KOPT-K1 (cell line): ENCODE measurements around the gene MRPL36.
"Not testable (repeated sequence)": the region's sequence is repeated elsewhere in the genome, so short reads cannot be mapped to it uniquely, and the experiment has no call there.

ENCODE experiments used
- H3K27ac ChIP-seq: fragments of 200-600 bp; sonication (generic); 2 replicates; pipeline ENCODE4 v1.5.1; 2016; ENCODE audit warnings: antibody characterized with exemption, mild to moderate bottlenecking, low read depth, low read length; ENCODE audit not compliant: poor library complexity, severe bottlenecking
- H3K36me3 ChIP-seq: fragments of 200-600 bp; sonication (generic); 2 replicates; pipeline ENCODE4 v1.5.1; 2017; ENCODE audit warnings: antibody characterized with exemption, mild to moderate bottlenecking, low read length, moderate library complexity; ENCODE audit not compliant: insufficient read depth
- H3K9me3 ChIP-seq: fragments of 200-600 bp; sonication (generic); 2 replicates; pipeline ENCODE4 v1.5.1; 2017; ENCODE audit warnings: antibody characterized with exemption, low read length, mild to moderate bottlenecking; ENCODE audit not compliant: insufficient read depth, poor library complexity, severe bottlenecking

MRPL36 gene

GRCh38 chr5:1797855-1798254, 1.8 kb downstream of the MRPL36 start:
- H3K27ac ChIP-seq, result no peak overlapping the region

GRCh38 chr5:1797103-1797800, 2.4 kb downstream of the MRPL36 start:
- H3K9me3 ChIP-seq, result no peaks in the 10 kb centered on the region
- H3K27ac ChIP-seq, result no peak overlapping the region
- H3K36me3 ChIP-seq, result peaks cover 31% of the 10 kb centered on the region

More at GRCh38 chr5:1797855-1798254, 1.8 kb downstream of the MRPL36 start:
- no peaks in the 10 kb centered on the region for H3K9me3 ChIP-seq
- peaks cover 36% of the 10 kb centered on the region for H3K36me3 ChIP-seq

GRCh38 chr5:1796371-1797102, 3.1 kb downstream of the MRPL36 start:
- Histone ChIP-seq H3K9me3 (no peaks in the 10 kb centered on the region), H3K27ac (no peak overlapping the region), H3K36me3 (peaks cover 31% of the 10 kb centered on the region)

GRCh38 chr5:1795931-1796330, 3.7 kb downstream of the MRPL36 start:
- Histone ChIP-seq H3K9me3 (no peaks in the 10 kb centered on the region), H3K36me3 (peaks cover 31% of the 10 kb centered on the region), H3K27ac (no peak overlapping the region)

DNA sequence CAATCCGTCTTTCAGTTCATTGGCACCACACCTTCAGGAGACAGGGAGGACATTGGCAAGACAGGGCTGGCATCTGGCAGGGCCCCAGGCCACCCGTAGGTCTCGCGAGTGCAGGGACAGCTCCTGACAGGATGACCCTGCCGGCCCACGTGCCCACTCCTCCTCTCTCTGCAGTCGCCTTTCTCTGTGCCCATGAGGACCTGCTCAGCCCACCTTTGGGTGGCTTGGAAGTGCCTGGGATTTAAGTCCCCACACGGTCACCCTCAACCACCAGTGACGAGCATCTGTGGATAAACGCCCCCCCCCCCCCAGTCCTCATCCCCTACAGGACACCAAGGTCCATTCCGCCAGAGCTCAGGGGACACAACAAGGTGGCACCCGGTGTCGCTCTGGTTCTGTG, 4.1 kb downstream of the MRPL36 start:
- peaks cover 31% of the 10 kb centered on the region for H3K36me3 ChIP-seq
- H3K9me3 ChIP-seq, result no peaks in the 10 kb centered on the region
- no peak overlapping the region for H3K27ac ChIP-seq

DNA sequence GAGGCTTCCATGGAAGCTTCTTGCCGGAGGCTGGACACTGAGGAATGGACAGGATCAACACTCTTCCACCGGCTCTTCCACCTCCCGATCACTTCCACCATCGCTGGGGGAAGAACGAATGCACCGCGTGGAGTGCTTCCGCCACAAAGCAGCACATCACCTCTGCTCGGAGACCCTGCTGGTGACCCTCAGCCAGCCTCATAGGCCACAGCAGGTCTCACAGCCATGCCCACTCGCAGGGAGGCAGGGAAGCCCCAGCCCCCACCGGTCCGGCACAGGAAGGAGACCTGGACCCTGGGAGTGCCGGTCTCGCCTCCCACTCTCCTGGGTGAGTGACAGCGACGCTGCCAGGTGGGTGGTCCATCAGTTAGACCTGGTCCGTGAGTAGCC, 4.7 kb downstream of the MRPL36 start:
- H3K9me3 ChIP-seq, result no peaks in the 10 kb centered on the region
- H3K36me3 ChIP-seq, result peaks cover 31% of the 10 kb centered on the region
- no peak overlapping the region for H3K27ac ChIP-seq

DNA sequence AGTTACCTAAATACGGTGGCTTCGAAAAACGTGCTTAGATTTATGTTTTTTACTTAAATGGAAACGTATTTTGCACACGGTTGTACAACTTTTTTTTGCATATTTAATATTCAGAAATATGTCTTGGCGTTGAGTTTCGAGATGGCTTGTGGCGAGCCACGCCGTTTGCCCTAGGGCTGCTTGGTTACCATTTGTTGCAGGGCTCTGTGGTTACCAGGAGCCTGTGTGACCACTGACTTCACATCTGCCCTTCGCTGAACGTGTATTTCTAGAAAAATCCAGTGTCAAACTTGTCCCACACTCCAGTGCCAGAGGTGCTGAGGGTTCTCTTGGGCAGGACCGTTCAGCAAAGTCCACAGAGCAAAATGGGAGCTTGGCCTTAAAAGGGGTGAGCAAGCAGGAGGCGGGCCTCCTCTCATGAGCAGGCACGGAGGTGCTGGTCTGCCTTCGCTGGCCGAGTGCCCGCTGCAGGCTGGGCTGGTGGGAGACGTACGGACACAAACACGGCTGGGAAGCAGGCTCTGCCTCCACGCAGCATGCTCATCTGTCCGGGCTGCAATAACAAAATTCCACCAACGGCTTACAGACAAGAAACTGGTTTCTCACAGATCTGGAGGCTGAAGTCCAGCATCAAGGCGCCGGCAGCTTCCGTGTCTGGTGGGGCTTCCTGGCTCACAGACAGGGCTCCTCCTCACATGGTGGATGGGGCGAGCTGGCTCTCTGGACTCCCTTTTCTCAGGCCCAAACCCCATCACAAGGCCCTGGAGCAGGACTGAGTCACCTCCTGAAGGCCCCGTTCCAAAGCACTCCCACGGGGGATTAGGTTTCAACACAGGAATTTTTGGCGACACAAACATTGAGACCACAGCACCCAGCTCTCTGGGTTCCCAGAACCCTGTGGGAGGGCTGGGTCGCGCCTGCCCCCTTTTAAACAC, 5.4 kb downstream of the MRPL36 start:
- Histone ChIP-seq H3K36me3 (peaks cover 31% of the 10 kb centered on the region), H3K27ac (peak overlapping the region; percentile 42), H3K9me3 (no peaks in the 10 kb centered on the region)

DNA sequence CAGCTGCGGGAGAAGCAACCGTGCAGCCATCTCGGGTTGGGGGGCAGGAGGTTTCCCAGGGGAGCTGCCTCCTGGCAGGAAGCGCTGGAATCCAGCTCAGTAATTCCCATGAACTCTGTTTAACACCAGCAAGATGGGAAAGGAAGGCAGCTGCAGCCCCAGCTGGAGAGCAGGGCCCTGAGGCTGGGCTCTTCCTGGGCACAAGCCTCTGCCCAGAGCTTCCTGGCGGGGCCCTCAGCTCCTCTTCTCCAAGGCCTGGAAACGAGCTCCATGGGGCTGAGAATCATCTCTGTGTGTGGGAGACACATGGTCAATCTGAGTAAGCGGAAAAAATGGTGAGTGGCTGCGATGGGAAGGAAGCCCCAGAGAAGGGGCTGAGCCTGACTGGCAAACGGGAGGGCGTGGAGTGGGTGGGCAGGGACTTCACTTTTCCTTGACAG, 6.3 kb downstream of the MRPL36 start:
- Histone ChIP-seq H3K27ac (peak overlapping the region; percentile 58), H3K9me3 (no peaks in the 10 kb centered on the region), H3K36me3 (peaks cover 28% of the 10 kb centered on the region)

DNA sequence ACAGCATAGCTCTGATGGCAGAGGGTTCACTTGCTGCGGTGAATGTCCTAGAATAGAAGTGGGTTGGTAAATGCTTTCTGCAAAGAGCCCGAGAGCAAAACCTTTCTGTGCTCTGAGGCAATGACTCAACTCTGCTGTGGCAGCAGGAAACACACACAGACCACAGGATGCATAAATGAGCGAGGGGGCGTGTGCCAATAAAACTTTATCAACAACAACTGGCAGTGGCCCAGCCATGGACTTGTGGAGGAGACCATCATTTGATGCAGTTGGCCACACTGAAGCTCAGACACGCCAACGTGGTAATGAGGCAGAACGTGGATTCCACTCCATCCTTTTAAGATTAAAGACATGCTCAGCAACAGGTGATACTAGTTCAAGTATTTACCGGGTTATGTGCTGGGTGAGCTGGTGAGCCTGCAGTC, 6.8 kb downstream of the MRPL36 start:
- H3K36me3 ChIP-seq, result peaks cover 23% of the 10 kb centered on the region
- peak overlapping the region; percentile 58 for H3K27ac ChIP-seq
- no peaks in the 10 kb centered on the region for H3K9me3 ChIP-seq

- Histone ChIP-seq H3K36me3 (peaks cover 6% of the 10 kb centered on the region; the same call in 1 of the 2 replicates), H3K27ac (no peak overlapping the region), H3K9me3 (no peaks in the 10 kb centered on the region)
Observed at GRCh38 chr5:1791176-1791575, 8.5 kb downstream of the MRPL36 start.

GRCh38 chr5:1789834-1790471, 9.7 kb downstream of the MRPL36 start:
- no peaks in the 10 kb centered on the region for H3K36me3 ChIP-seq
- no peak overlapping the region for H3K27ac ChIP-seq
- H3K9me3 ChIP-seq, result no peaks in the 10 kb centered on the region

DNA sequence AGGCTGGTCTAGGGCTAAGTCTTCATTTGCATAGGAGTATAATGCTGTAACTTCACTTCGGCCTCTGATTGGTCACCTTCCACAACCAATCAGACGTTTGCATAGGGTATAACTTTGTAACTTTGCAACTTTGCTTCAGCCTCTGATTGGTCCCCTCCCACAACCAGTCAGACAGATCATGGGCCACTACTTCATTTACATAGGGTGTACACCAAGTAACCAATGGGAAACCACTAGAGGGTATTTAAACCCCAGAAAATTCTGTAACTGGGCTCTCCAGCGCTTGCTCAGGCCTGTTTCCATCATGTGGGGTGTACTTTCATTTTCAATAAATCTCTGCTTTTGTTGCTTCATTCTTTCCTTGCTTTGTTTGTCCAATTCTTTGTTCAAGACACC, 10.2 kb downstream of the MRPL36 start:
- not testable (repeated sequence) for H3K9me3 ChIP-seq, H3K36me3 ChIP-seq, H3K27ac ChIP-seq

GRCh38 chr5:1788828-1789227, 10.8 kb downstream of the MRPL36 start:
- no peak overlapping the region for H3K27ac ChIP-seq
- H3K36me3 ChIP-seq, result no peaks in the 10 kb centered on the region
- no peaks in the 10 kb centered on the region for H3K9me3 ChIP-seq

DNA sequence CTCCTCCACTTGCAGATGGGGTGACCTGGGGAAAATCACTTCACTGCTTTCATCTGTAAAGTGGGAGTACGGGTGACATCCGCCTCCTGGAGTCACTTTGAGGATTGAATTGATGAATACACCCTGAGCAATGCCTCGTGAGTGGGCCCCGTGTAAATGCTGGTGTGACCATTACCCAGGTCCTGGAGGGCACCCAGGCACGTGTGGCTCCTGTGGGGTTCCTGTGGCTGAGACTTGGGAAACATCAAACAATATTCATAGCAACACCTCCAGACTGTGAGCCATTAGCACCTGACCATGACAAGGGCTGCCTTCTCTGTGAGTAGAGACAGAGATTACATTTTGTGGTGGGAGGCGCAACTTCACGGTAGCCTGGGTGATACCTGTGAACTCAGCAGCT, 11.4 kb downstream of the MRPL36 start:
- no peaks in the 10 kb centered on the region for H3K9me3 ChIP-seq
- no peaks in the 10 kb centered on the region for H3K36me3 ChIP-seq

More for the DNA sequence above, 11.4 kb downstream of the MRPL36 start:
- no peak overlapping the region for H3K27ac ChIP-seq
